ENCODE measurements around the gene ZKSCAN3. TPM values are rescaled to one million over a fixed set of nuclear protein-coding genes. Genes with fewer than 3 reads are reported as not detected.

ZKSCAN3 gene
- polyA plus RNA-seq, 2 of the 4 experiments (the other 2 are of a cell fraction), result 1.6 to 2.7 TPM

DNA sequence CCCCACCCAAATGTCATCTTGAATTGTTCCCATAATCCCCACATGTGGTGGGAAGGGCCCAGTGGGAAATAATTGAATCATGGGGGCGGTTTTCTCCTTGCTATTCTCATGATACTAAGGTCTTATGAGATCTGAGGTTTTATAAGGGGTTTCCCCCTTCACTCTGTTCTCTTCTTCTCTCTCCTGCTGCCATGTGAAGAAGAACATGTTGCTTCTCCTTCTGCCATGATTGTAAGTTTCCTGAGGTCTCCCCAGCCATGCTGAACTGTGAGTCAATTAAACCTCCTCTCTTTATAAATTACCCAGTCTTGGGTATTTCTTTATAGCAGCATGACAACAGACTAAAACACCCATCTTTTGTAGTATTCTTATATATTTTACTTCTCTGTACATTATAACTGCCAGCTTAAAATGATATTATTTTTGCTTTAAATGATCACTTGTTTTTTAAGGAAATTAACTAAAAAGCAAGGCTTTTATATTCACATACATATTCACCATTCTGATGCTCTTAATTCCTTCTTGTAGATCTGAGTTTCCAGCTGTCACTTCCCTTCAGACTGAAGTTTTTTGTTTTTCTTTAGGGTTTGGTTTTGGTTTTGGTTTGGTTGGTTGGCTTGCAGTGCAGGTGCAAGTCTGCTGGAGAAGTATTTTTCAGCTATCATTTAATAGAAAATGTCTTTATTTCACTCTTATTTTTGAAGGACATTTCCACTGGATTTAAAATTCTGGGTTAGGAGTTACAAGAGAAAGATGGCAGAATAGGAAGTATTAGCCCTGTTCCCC lies 9.2 kb upstream of the ZKSCAN3 start:
- Histone ChIP-seq H3K4me1 (peaks cover 6% of the 10 kb centered on the region; the same call in 1 of the 3 replicates), H3K9me3 (peaks cover 4% of the 10 kb centered on the region; the same call in 2 of the 3 replicates), H3K4me2 (no peak overlapping the region), H3K4me3 (no peak overlapping the region), H3K27ac (no peak overlapping the region)
- ChIA-PET CTCF (interaction anchor here (1.2 kb wide), 1 partner anchor 15 kb away, joined by 4 read pairs; no protein-coding TSS in a partner anchor), POLR2A (no interaction called here)
- WGBS (ENCODE audit: missing lambda C conversion rate), result 11% methylated on average over 1 of the region's 1 CpG
- TF ChIP-seq HOXB13 (CRISPR knock-in tag; IDR thresholded peaks at IDR 0.05; ENCODE audit: low read depth), result no peak
- TF ChIP-seq RAD21 (conservative IDR thresholded peaks at IDR 0.05 in 1 of 2, IDR thresholded peaks at IDR 0.05 in 1 of 2), result no peak
- no peak for FAIRE-seq
- ATAC-seq, result no peak
- no peak for DNase-seq (ENCODE audit: low read depth in 1 of 2, low spot score in 1 of 2)

DNA sequence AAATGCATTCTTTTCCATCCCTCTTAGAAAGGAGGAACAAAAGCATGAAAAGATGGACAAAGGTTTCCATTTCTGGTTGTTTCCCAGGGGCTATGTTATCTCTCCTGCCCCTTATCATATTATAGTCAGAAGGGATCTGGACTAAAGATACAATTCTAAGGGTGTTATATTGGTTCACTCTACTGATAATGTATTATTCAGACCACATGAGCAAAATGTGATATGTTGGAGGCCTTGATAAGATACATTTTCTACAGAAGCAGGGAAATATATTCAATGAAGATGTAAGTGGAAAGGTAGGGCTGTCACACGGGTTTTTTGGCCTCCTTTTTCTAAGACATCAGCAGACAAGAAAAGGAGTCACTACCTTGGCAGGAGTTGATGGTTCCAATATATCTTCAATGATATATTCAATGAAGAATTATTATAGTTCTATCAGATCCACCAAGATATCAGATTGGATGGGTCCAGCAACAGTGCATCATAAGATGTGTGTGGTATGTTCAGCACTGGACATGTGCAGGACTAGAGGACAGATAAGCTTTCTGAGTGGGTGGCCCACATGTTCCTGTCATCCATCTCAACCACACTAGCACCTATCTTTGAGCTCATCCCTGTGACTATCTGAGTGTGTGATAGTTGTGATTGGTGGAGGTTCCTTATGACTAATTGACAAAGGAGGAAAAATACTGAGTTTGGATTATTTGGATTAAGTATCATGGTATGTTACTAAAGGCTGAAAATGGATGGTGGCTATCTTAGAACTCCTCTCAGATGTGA lies 5.7 kb upstream of the ZKSCAN3 start:
- FAIRE-seq (no peak), ATAC-seq (no peak), DNase-seq (ENCODE audit: low read depth in 1 of 2, low spot score in 1 of 2) (no peak)
- no peak overlapping the region for H3K4me2 ChIP-seq
- H3K4me3 ChIP-seq, result no peak overlapping the region
- H3K4me1 ChIP-seq, result no peaks in the 10 kb centered on the region
- CTCF ChIA-PET, result no interaction called here
- 0% methylated on average over 1 of the region's 1 CpG for WGBS (ENCODE audit: missing lambda C conversion rate)
- POLR2A ChIA-PET, result no interaction called here
- H3K9me3 ChIP-seq, result peaks cover 4% of the 10 kb centered on the region; the same call in 2 of the 3 replicates
- H3K27ac ChIP-seq, result no peak overlapping the region
- TF ChIP-seq SREBF2 (IDR thresholded peaks at IDR 0.05), result no peak
- TF ChIP-seq HOXB13 (CRISPR knock-in tag; IDR thresholded peaks at IDR 0.05; ENCODE audit: low read depth), result no peak
- no peak for TF ChIP-seq NFE2L2 (conservative IDR thresholded peaks at IDR 0.05; ENCODE audit: low read length)
- no peak for TF ChIP-seq ZC3H11A (IDR thresholded peaks at IDR 0.05)
- no peak for TF ChIP-seq TFCP2L1 (CRISPR knock-in tag; IDR thresholded peaks at IDR 0.05)
- TF ChIP-seq FOSB (CRISPR knock-in tag; IDR thresholded peaks at IDR 0.05), result no peak
- no peak for TF ChIP-seq FOSL2 (IDR thresholded peaks at IDR 0.05)
- TF ChIP-seq FOSL2 (CRISPR knock-in tag; IDR thresholded peaks at IDR 0.05), result no peak
- no peak for TF ChIP-seq PHF8 (IDR thresholded peaks at IDR 0.05; ENCODE audit: borderline replicate concordance, low read depth)
- TF ChIP-seq JUN (IDR thresholded peaks at IDR 0.05), result no peak
- TF ChIP-seq EHMT2 (IDR thresholded peaks at IDR 0.05; ENCODE audit: low read depth), result no peak
- TF ChIP-seq RAD21 (conservative IDR thresholded peaks at IDR 0.05 in 1 of 2, IDR thresholded peaks at IDR 0.05 in 1 of 2), result no peak
- TF ChIP-seq, protein P1, sequence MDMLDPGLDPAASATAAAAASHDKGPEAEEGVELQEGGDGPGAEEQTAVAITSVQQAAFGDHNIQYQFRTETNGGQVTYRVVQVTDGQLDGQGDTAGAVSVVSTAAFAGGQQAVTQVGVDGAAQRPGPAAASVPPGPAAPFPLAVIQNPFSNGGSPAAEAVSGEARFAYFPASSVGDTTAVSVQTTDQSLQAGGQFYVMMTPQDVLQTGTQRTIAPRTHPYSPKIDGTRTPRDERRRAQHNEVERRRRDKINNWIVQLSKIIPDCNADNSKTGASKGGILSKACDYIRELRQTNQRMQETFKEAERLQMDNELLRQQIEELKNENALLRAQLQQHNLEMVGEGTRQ (IDR thresholded peaks at IDR 0.05), result no peak
- no peak for TF ChIP-seq SMC3 (IDR thresholded peaks at IDR 0.05)
- TF ChIP-seq FOXS1 (CRISPR knock-in tag; IDR thresholded peaks at IDR 0.05), result no peak
- no peak for TF ChIP-seq ZFP36 (IDR thresholded peaks at IDR 0.05; ENCODE audit: borderline replicate concordance, partially characterized antibody)
- TF ChIP-seq, protein P2, sequence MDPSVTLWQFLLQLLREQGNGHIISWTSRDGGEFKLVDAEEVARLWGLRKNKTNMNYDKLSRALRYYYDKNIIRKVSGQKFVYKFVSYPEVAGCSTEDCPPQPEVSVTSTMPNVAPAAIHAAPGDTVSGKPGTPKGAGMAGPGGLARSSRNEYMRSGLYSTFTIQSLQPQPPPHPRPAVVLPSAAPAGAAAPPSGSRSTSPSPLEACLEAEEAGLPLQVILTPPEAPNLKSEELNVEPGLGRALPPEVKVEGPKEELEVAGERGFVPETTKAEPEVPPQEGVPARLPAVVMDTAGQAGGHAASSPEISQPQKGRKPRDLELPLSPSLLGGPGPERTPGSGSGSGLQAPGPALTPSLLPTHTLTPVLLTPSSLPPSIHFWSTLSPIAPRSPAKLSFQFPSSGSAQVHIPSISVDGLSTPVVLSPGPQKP (IDR thresholded peaks at IDR 0.05; ENCODE audit: low read depth, low read length), result no peak
- no peak for TF ChIP-seq CHD4 (IDR thresholded peaks at IDR 0.05; ENCODE audit: borderline replicate concordance)

DNA sequence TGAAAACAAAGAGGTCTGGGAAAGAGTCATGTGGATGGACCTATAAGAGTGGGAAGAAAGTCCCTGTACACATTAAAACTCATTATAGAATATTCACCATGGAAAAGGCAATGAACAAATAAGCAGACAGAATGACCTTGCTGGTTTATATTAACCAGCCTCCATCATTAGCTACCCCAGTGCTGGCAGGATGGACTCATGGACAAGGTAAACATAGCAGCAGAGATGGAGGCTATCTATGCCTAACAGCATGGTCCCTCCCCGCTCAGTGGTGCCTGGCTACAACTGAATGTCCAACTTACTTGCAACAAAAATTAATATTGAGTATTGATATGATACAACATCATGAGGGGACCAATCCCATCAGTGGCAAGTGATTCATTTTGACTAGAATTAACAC lies 4.5 kb upstream of the ZKSCAN3 start:
- DNase-seq (ENCODE audit: low read depth in 1 of 2, low spot score in 1 of 2) (no peak), ATAC-seq (no peak), FAIRE-seq (no peak)
- WGBS (ENCODE audit: missing lambda C conversion rate), result 43% methylated on average over 1 of the region's 1 CpG
- ChIA-PET CTCF (interaction anchor here (1.0 to 1.6 kb wide), 2 partner anchors 11 to 14 kb away, joined by 3 to 4 read pairs; no protein-coding TSS in a partner anchor), POLR2A (no interaction called here)
- TF ChIP-seq ZNF302 (CRISPR knock-in tag; IDR thresholded peaks at IDR 0.05) (no peak), NPAS2 (CRISPR knock-in tag; IDR thresholded peaks at IDR 0.05; ENCODE audit: borderline replicate concordance) (no peak), TP53 (CRISPR knock-in tag; IDR thresholded peaks at IDR 0.05) (no peak), HOXB13 (CRISPR knock-in tag; IDR thresholded peaks at IDR 0.05; ENCODE audit: low read depth) (no peak), CHD4 (IDR thresholded peaks at IDR 0.05; ENCODE audit: borderline replicate concordance) (no peak), CHD2 (IDR thresholded peaks at IDR 0.05; ENCODE audit: low read length, partially characterized antibody) (no peak), SREBF2 (IDR thresholded peaks at IDR 0.05) (no peak), ZFP36 (IDR thresholded peaks at IDR 0.05; ENCODE audit: borderline replicate concordance, partially characterized antibody) (no peak), EP300 (IDR thresholded peaks at IDR 0.05) (no peak), RCOR1 (IDR thresholded peaks at IDR 0.05; ENCODE audit: low read depth, low read length) (no peak)
- TF ChIP-seq, protein P2 (IDR thresholded peaks at IDR 0.05; ENCODE audit: low read depth, low read length), result no peak
- TF ChIP-seq, protein P3, sequence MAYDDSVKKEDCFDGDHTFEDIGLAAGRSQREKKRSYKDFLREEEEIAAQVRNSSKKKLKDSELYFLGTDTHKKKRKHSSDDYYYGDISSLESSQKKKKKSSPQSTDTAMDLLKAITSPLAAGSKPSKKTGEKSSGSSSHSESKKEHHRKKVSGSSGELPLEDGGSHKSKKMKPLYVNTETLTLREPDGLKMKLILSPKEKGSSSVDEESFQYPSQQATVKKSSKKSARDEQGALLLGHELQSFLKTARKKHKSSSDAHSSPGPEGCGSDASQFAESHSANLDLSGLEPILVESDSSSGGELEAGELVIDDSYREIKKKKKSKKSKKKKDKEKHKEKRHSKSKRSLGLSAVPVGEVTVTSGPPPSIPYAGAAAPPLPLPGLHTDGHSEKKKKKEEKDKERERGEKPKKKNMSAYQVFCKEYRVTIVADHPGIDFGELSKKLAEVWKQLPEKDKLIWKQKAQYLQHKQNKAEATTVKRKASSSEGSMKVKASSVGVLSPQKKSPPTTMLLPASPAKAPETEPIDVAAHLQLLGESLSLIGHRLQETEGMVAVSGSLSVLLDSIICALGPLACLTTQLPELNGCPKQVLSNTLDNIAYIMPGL (CRISPR knock-in tag; IDR thresholded peaks at IDR 0.05; ENCODE audit: borderline replicate concordance), result no peak
- Histone ChIP-seq H3K9me3 (peaks cover 3% of the 10 kb centered on the region; the same call in 2 of the 3 replicates), H3K4me1 (no peaks in the 10 kb centered on the region), H3K4me2 (no peak overlapping the region), H3K4me3 (no peak overlapping the region), H3K27ac (no peak overlapping the region)

Data from A549 (cell line).